Stimulated activated naive CD8-positive, alpha-beta T cell treated with anti-CD3 and anti-CD28 coated beads, Interleukin-15, amount 100 ng/mL, for 72 hours (primary cell): ENCODE data around the gene TWNK.

Experiments
- ATAC-seq: fragments of 150-1000 bp; cut with Tn5 transposase; 2 replicates; pipeline ENCODE4 v1.10.0; 2021; ENCODE audit warnings: mild to moderate bottlenecking, moderate library complexity
- DNase-seq, 2 donors: peaks; one replicate each; pipeline ENCODE4 v3.0.0; 2021 to 2022
- H3K27ac Mint-ChIP-seq, 2 donors: one replicate each; pipeline ENCODE4 v1.8.0; 2022; ENCODE audit warnings: mild to moderate bottlenecking in 2 of 2, mixed read lengths in 2 of 2, moderate library complexity in 2 of 2
- H3K27me3 Mint-ChIP-seq: one replicate; pipeline ENCODE4 v1.8.0; 2022; ENCODE audit warnings: mixed read lengths
- H3K4me1 Mint-ChIP-seq: one replicate; pipeline ENCODE4 v1.8.0; 2022; ENCODE audit warnings: mild to moderate bottlenecking, mixed read lengths
- H3K4me3 Mint-ChIP-seq, 2 donors: one replicate each; pipeline ENCODE4 v1.8.0; 2022; ENCODE audit warnings: mild to moderate bottlenecking in 2 of 2, mixed read lengths in 2 of 2, moderate library complexity in 1 of 2
- H3K9me3 Mint-ChIP-seq, 2 donors: one replicate each; pipeline ENCODE4 v1.8.0; 2022; ENCODE audit warnings: mixed read lengths in 2 of 2

TWNK gene

DNA sequence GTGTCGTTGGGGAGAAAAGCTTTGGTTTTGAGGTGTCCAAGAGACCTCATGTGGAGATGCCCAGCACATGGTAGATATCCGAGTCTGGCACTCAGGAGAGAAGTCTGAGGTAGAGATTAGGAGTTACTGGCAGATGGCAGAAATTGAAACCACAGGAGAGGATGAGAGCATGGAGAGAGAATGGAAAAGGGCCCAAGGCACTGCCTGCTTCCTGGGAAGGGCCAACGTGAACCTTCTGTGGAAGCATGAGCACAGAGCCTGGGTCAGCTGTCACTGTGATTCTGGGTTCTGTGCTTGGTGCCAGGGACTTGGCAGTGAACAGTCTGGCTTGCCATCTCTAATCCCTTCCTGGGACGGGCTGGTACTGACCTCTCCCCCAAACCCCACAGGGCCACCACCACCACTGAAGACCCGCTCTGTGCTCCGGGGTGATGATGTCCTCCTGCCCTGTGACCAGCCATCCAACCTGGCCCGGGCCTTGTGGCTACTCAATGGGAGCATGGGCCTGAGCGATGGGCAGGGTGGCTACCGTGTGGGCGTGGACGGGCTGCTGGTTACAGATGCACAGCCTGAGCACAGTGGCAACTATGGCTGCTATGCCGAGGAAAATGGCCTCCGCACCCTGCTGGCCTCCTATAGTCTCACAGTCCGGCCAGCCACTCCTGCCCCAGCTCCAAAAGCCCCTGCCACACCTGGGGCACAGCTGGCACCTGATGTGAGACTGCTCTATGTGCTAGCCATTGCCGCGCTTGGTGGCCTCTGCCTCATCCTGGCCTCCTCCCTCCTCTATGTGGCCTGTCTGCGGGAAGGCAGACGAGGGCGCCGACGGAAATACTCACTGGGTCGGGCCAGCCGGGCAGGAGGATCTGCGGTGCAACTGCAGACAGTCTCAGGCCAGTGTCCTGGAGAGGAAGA is 4.2 kb upstream of the TWNK start:
- H3K4me1 Mint-ChIP-seq = peaks cover 24% of the 10 kb centered on the region
- H3K27ac Mint-ChIP-seq = peak overlapping the region in 1 of 2 donors; percentile 48
- DNase-seq (peak in 1 of 2 donors; percentile 1), ATAC-seq (no peak)
- H3K9me3 Mint-ChIP-seq = no peaks in the 10 kb centered on the region
- no peak overlapping the region for H3K4me3 Mint-ChIP-seq
- no peaks in the 10 kb centered on the region for H3K27me3 Mint-ChIP-seq

GRCh38 chr10:100983868-100984671 is 3.3 kb upstream of the TWNK start:
- Mint-ChIP-seq H3K27ac (no peak overlapping the region), H3K9me3 (no peaks in the 10 kb centered on the region), H3K27me3 (no peaks in the 10 kb centered on the region), H3K4me3 (no peak overlapping the region), H3K4me1 (peaks cover 26% of the 10 kb centered on the region)
- no peak for ATAC-seq
- DNase-seq = no peak

DNA sequence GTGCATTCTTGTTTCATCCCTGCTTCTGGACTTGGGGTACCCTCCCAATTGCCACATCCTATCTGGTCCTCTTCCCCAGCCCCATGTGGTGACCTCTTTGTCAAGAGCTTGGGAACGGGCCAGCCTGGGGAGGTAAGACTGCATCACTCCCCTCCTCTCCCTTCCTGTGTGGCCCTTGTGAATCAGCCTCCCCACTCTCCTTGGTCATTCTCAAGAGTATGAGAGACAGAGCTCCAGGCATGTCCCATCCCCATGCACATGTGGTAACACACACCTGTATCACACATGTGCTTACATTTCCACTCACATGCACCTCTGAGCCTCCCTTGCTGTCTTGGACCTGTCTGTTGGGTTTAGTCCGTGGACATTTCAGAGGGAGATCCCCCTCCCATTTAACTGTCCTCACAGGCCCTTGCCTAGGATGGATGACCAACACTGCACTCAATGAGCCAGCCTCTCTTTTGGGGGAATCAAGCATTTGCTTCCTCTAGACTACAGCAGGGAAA is 2.6 kb upstream of the TWNK start:
- H3K9me3 Mint-ChIP-seq = no peaks in the 10 kb centered on the region
- H3K27ac Mint-ChIP-seq = peak overlapping the region; percentile 27 to 42
- DNase-seq (no peak), ATAC-seq (no peak)
- peaks cover 32% of the 10 kb centered on the region for H3K4me1 Mint-ChIP-seq
- no peak overlapping the region for H3K4me3 Mint-ChIP-seq
- no peaks in the 10 kb centered on the region for H3K27me3 Mint-ChIP-seq

GRCh38 chr10:100985336-100985735 is 2.0 kb upstream of the TWNK start:
- H3K27me3 Mint-ChIP-seq = no peaks in the 10 kb centered on the region
- H3K27ac Mint-ChIP-seq = no peak overlapping the region
- H3K4me1 Mint-ChIP-seq = peaks cover 37% of the 10 kb centered on the region
- no peaks in the 10 kb centered on the region for H3K9me3 Mint-ChIP-seq
- no peak for ATAC-seq
- H3K4me3 Mint-ChIP-seq = no peak overlapping the region
- no peak for DNase-seq

- H3K4me3 Mint-ChIP-seq = peak overlapping the region; percentile 88 to 96
- H3K27ac Mint-ChIP-seq = no peak overlapping the region
- H3K9me3 Mint-ChIP-seq = no peaks in the 10 kb centered on the region
- no peak for ATAC-seq
- no peaks in the 10 kb centered on the region for H3K27me3 Mint-ChIP-seq
- no peak for DNase-seq
- peaks cover 49% of the 10 kb centered on the region for H3K4me1 Mint-ChIP-seq
These were observed 756 bp upstream of the TWNK start for GRCh38 chr10:100986623-100986951.

DNA sequence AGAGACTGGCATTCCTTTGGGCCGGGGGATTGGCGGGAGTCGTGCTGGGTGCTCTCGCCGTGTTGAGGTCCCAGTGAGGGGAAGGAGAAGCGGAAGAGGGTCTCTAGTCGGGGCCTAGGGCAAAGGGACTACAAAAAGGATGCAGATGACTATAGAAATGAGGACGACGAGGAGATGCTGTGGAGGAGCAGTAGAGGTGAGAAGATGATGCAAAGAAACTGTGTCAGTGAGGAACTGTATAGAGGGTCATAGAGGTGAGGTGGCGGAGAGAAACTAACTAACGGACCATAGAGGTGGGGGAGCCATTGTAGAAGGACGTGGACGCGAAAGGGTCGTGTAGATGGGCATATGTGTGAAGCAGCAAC is 324 bp downstream of the TWNK start:
- Mint-ChIP-seq H3K4me1 (peaks cover 49% of the 10 kb centered on the region), H3K4me3 (peak overlapping the region; percentile 88 to 96), H3K27me3 (no peaks in the 10 kb centered on the region), H3K27ac (peak overlapping the region; percentile 96 to 97), H3K9me3 (no peaks in the 10 kb centered on the region)
- no peak for DNase-seq
- peak; percentile 8 for ATAC-seq

- H3K9me3 Mint-ChIP-seq = no peaks in the 10 kb centered on the region
- ATAC-seq (no peak), DNase-seq (no peak)
- no peaks in the 10 kb centered on the region for H3K27me3 Mint-ChIP-seq
- H3K4me1 Mint-ChIP-seq = peaks cover 49% of the 10 kb centered on the region
- H3K4me3 Mint-ChIP-seq = peak overlapping the region; percentile 88 to 96
- peak overlapping the region; percentile 38 to 97 for H3K27ac Mint-ChIP-seq
These were observed 823 bp downstream of the TWNK start for GRCh38 chr10:100988166-100988565.

- H3K27me3 Mint-ChIP-seq = no peaks in the 10 kb centered on the region
- no peaks in the 10 kb centered on the region for H3K9me3 Mint-ChIP-seq
- peaks cover 47% of the 10 kb centered on the region for H3K4me1 Mint-ChIP-seq
- ATAC-seq = no peak
- peak overlapping the region; percentile 35 to 38 for H3K4me3 Mint-ChIP-seq
- DNase-seq = no peak
- H3K27ac Mint-ChIP-seq = peak overlapping the region; percentile 15 to 29
These were observed 1.7 kb downstream of the TWNK start for GRCh38 chr10:100989088-100989487.

GRCh38 chr10:100993986-100994708 is 6.8 kb downstream of the TWNK start:
- no peak overlapping the region for H3K4me3 Mint-ChIP-seq
- DNase-seq = no peak
- peaks cover 46% of the 10 kb centered on the region for H3K4me1 Mint-ChIP-seq
- ATAC-seq = no peak
- H3K27me3 Mint-ChIP-seq = no peaks in the 10 kb centered on the region
- no peaks in the 10 kb centered on the region for H3K9me3 Mint-ChIP-seq
- H3K27ac Mint-ChIP-seq = no peak overlapping the region

GRCh38 chr10:100995181-100995580 is 7.8 kb downstream of the TWNK start:
- H3K4me3 Mint-ChIP-seq = no peak overlapping the region
- H3K27ac Mint-ChIP-seq = no peak overlapping the region
- ATAC-seq (no peak), DNase-seq (no peak)
- no peaks in the 10 kb centered on the region for H3K27me3 Mint-ChIP-seq
- H3K4me1 Mint-ChIP-seq = peaks cover 39% of the 10 kb centered on the region
- no peaks in the 10 kb centered on the region for H3K9me3 Mint-ChIP-seq

DNA sequence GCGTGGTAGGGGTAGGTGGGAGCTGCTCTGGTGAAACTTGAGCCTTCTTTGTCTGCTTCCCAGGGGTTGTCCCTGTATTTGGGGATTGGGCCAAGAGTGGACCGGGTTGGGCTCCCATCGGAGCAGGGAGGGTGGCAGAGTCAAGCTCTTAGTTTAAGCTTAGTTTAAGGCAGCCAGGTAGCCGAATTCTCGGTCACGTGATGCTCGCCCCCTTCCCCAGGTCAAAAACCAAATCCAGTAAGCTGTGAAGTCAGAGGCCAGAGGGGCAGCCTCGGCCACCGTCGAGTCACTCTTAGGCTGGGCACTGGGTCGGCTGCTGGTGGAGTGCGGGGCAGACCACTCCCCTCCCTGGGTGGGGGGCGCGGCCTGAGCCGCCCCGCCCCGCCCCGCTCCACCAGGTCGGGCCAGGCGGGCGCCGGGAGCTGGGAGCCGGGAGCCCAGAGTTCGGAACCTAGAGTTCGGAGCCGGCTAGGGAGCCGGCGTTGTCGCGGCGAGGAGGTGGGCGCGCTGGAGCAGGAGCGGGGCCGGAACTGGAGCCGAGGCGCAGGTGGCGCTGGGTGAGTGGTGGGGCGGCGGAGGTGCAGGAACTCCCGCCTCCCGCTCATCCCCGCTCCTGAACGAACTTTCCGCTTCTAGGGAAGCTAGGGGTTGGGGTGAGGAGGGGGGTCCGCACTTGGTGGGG is 9.5 kb downstream of the TWNK start:
- Mint-ChIP-seq H3K9me3 (no peaks in the 10 kb centered on the region), H3K4me3 (peak overlapping the region; percentile 78 to 92), H3K27ac (peak overlapping the region; percentile 91 to 97), H3K27me3 (no peaks in the 10 kb centered on the region), H3K4me1 (peaks cover 37% of the 10 kb centered on the region)
- peak; percentile 45 for DNase-seq
- ATAC-seq = peak; percentile 29

DNA sequence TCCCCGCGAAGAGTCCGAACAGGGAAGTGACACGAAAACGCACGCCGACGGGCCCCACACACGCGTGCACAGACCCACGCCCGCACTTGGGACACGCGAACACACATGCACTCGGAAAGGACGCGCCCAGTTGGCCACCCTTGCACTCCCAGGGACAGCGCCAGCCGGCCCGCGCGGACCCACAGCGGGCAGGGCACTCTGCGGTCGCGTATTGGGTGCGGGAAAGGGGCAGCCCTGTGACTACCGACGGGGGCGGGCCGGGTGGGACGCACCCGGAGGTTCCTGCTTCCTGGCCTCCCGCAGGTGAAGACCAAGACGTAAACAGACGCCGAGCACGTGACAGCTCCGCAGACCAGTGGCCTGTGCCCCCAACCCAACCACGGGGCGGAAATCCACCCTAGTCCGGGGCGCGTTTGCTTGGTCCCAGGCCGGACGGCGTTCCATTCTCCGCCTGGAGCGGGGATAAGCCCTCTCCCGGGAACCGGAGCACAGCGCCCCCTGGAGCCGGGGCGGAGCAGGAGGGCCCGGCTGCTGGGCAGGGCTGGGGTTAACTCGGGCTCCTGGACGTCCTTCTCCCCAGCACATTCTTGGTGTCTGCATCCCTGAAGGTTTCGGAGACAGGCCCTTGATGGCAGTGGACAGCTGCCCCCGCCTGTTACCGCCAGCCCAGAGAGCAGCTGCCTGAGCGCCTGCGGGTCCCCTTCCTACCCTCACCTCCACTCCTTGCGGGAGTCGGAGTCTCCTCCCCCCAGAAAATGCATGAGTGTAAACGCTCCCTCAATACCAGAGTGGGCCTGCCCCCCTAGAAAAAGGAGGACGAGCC is 10.2 kb downstream of the TWNK start:
- Mint-ChIP-seq H3K27ac (peak overlapping the region; percentile 67 to 79), H3K4me1 (peaks cover 37% of the 10 kb centered on the region), H3K4me3 (peak overlapping the region; percentile 78 to 92), H3K27me3 (no peaks in the 10 kb centered on the region), H3K9me3 (no peaks in the 10 kb centered on the region)
- DNase-seq (peak; percentile 78 to 80), ATAC-seq (peak; percentile 61)

- ATAC-seq (peak; percentile 49), DNase-seq (peak; percentile 61 to 68)
- Mint-ChIP-seq H3K4me1 (peaks cover 37% of the 10 kb centered on the region), H3K4me3 (peak overlapping the region; percentile 78 to 92), H3K9me3 (no peaks in the 10 kb centered on the region), H3K27me3 (no peaks in the 10 kb centered on the region), H3K27ac (peak overlapping the region; percentile 49 to 86)
These were observed 11.0 kb downstream of the TWNK start for GRCh38 chr10:100998183-100998990.
